WTC11 (cell line): Measurements from ENCODE around the gene ANO7. TPM values are rescaled to one million over a fixed set of nuclear protein-coding genes. Genes with fewer than 3 reads are reported as not detected.

Source experiments
- ATAC-seq: fragments of 200-7000 bp; cut with Tn5 transposase; 2 replicates; pipeline ENCODE4 v1.10.0; 2021; ENCODE audit warnings: mild to moderate bottlenecking, moderate library complexity
- CTCF ChIA-PET: fragments of 300-600 bp; sonication (Branson Sonifier 250); formaldehyde crosslinking; loops from one replicate; lab custom pipeline; 2021; ENCODE audit warnings: antibody characterized with exemption; lab: Charles Lee
- POLR2A ChIA-PET: fragments of 350-600 bp; sonication (Branson Sonifier 250); formaldehyde crosslinking; loops from one replicate; lab custom pipeline; 2021; ENCODE audit warnings: antibody characterized with exemption; lab: Charles Lee
- DNase-seq: peaks from one replicate; pipeline ENCODE4 v3.0.0; 2021; ENCODE audit warnings: low spot score
- H3K27ac Mint-ChIP-seq: 2 replicates; pipeline ENCODE4 v1.8.0; 2021; ENCODE audit warnings: mixed read lengths
- H3K27me3 Mint-ChIP-seq: 2 replicates; pipeline ENCODE4 v1.8.0; 2021; ENCODE audit warnings: low read depth, mild to moderate bottlenecking, moderate library complexity, mixed read lengths
- H3K36me3 Mint-ChIP-seq: 2 replicates; pipeline ENCODE4 v1.8.0; 2021; ENCODE audit warnings: mixed read lengths
- H3K4me1 Mint-ChIP-seq: 2 replicates; pipeline ENCODE4 v1.8.0; 2022; ENCODE audit warnings: mixed read lengths
- H3K4me3 Mint-ChIP-seq: 2 replicates; pipeline ENCODE4 v1.8.0; 2021; ENCODE audit warnings: mild to moderate bottlenecking, moderate library complexity, mixed read lengths
- H3K9me3 Mint-ChIP-seq: 2 replicates; pipeline ENCODE4 v1.8.0; 2021; ENCODE audit warnings: mixed read lengths
- GTF2I ChIP-seq: fragments of 250-450 bp; sonication (Bioruptor Pico); conservative IDR thresholded peaks from 2 replicates; pipeline ENCODE4 v1.4.0; 2021; ENCODE audit warnings: mild to moderate bottlenecking
- MYBL2 ChIP-seq: sonication (generic); formaldehyde crosslinking; IDR thresholded peaks from 2 replicates; pipeline ENCODE4 v1.8.1; 2023; ENCODE audit warnings: mild to moderate bottlenecking, moderate library complexity, missing genetic modification reagents
- NFE2L1 ChIP-seq: sonication (generic); formaldehyde crosslinking; IDR thresholded peaks from 2 replicates; pipeline ENCODE4 v1.8.1; 2023; ENCODE audit warnings: missing genetic modification reagents
- NFYB ChIP-seq: sonication (generic); formaldehyde crosslinking; conservative IDR thresholded peaks from 2 replicates; pipeline ENCODE4 v1.8.0; 2022; ENCODE audit warnings: low read depth, missing genetic modification reagents
- NR3C1 ChIP-seq: sonication (generic); formaldehyde crosslinking; conservative IDR thresholded peaks from 2 replicates; pipeline ENCODE4 v1.8.1; 2023; ENCODE audit warnings: low read depth, mild to moderate bottlenecking, missing genetic modification reagents
- PRRX2 ChIP-seq: fragments of 250-450 bp; sonication (Bioruptor Pico); IDR thresholded peaks from 2 replicates; pipeline ENCODE4 v1.8.0; 2021; ENCODE audit warnings: mild to moderate bottlenecking
- RELA ChIP-seq: sonication (generic); formaldehyde crosslinking; IDR thresholded peaks from 2 replicates; pipeline ENCODE4 v1.8.1; 2022; ENCODE audit warnings: missing genetic modification reagents, mild to moderate bottlenecking, borderline replicate concordance
- RORB ChIP-seq: fragments of 250-450 bp; sonication (Bioruptor Pico); IDR thresholded peaks from 2 replicates; pipeline ENCODE4 v1.9.0; 2021; ENCODE audit warnings: mild to moderate bottlenecking
- ZBTB21 ChIP-seq: sonication (generic); formaldehyde crosslinking; IDR thresholded peaks from 2 replicates; pipeline ENCODE4 v1.8.1; 2023; ENCODE audit warnings: mild to moderate bottlenecking, missing genetic modification reagents, borderline replicate concordance
- ZNF232 ChIP-seq: sonication (generic); formaldehyde crosslinking; IDR thresholded peaks from 2 replicates; pipeline ENCODE4 v1.8.0; 2022; ENCODE audit warnings: mild to moderate bottlenecking, missing genetic modification reagents
- ZNF416 ChIP-seq: fragments of 250-450 bp; sonication (Bioruptor Pico); IDR thresholded peaks from 2 replicates; pipeline ENCODE4 v1.9.0; 2021; ENCODE audit warnings: mild to moderate bottlenecking, inconsistent platforms
- total RNA-seq: library from RNA; stranded (reverse); gene quantifications from 3 replicates; pipeline ENCODE4 v1.2.3, GENCODE V29; 2021
- TF ChIP-seq, protein P1 (sequence below): fragments of 250-450 bp; sonication (Bioruptor Pico); conservative IDR thresholded peaks from 2 replicates; pipeline ENCODE4 v1.9.0; 2021; ENCODE audit warnings: mild to moderate bottlenecking
- TF ChIP-seq, protein P2 (sequence below): sonication (generic); formaldehyde crosslinking; IDR thresholded peaks from 2 replicates; pipeline ENCODE4 v1.8.1; 2023; ENCODE audit warnings: mild to moderate bottlenecking, missing genetic modification reagents
- TF ChIP-seq, protein P3 (sequence below): fragments of 250-450 bp; sonication (Bioruptor Pico); IDR thresholded peaks from 2 replicates; pipeline ENCODE4 v1.9.0; 2021; ENCODE audit warnings: moderate library complexity, mild to moderate bottlenecking, inconsistent platforms, borderline replicate concordance
- TF ChIP-seq, protein P4 (sequence below): sonication (generic); formaldehyde crosslinking; IDR thresholded peaks from 2 replicates; pipeline ENCODE4 v1.8.1; 2023; ENCODE audit warnings: mild to moderate bottlenecking, missing genetic modification reagents

The ANO7 gene
- total RNA-seq, 1 experiment from 2014 or later = 8.0 TPM

DNA sequence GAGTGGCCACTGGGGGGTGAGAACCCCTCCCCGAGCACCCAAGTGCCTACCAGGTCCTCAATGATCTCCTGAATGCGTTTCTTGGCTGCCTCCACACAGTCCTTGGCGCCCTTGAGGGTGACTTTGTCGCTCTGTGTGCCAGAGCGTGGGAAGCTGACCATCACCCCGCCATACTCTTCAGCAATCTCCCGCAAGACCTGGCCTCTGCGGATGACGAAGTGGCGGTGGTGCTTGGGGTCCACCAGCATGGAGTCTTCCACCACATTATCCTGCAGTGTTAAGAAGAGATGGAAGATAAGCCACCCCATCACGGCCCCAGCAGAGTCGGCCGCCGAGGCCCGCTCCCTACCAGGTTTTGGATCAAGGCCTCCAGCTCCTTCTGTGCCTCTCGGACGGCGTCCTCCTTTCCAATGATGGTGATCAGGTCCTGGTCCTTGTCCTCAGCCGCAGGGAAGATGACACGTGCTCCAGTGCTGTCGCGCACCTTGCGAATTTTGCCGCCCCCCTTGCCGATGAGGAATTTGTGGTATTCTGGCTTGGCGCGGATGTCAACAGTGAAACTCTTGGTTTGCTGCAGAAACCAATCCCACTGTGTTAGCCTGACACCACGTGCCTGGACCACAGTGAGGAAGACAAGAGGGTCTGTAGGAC lies 51.2 kb downstream of the ANO7 start:
- DNase-seq (no peak), ATAC-seq (no peak)
- no peaks in the 10 kb centered on the region for H3K9me3 Mint-ChIP-seq
- H3K27me3 Mint-ChIP-seq = no peaks in the 10 kb centered on the region
- no peak overlapping the region for H3K4me3 Mint-ChIP-seq
- no peaks in the 10 kb centered on the region for H3K4me1 Mint-ChIP-seq
- POLR2A ChIA-PET = no interaction called here
- no peak for TF ChIP-seq PRRX2 (CRISPR knock-in tag)
- peaks cover 95% of the 10 kb centered on the region for H3K36me3 Mint-ChIP-seq
- H3K27ac Mint-ChIP-seq = no peak overlapping the region
- CTCF ChIA-PET = no interaction called here

DNA sequence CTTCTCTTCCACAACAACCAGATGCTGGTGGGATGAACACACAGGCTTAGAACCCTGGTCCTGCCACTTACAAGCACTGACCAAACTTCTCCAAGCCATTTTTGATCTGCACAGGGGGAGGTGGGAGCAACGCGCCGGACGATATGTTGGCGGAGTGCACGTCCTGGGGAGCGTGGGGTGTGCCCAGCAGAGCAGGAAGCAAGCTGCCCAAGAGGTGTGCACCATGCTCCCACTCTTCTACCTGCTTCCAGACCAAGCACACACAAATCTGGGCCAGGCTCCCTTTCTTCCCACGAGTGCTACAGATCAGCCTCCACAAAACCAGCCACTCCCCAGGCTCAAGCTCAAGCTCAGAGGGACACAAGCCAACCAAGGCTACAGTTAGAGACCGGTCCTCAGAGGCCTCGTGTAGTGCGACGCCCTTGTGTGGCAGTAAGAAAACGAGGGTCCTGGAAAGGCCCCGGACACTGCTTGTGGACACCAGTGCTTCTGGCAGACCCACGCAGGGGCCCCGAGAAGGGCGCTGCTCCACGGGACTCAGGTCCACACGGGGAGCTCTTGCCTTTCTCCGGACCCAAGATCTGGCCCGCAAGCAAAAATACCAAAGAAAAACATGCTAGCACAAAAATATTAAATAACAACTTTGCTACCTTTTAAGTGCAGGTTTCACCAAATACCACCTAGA lies 52.0 kb downstream of the ANO7 start:
- CTCF ChIA-PET = no interaction called here
- Mint-ChIP-seq H3K4me3 (no peak overlapping the region), H3K9me3 (no peaks in the 10 kb centered on the region)
- no peak for ATAC-seq
- DNase-seq = no peak
- no peak for TF ChIP-seq GTF2I (CRISPR knock-in tag)
- no peak for TF ChIP-seq RELA (CRISPR knock-in tag)
- TF ChIP-seq, protein P1, sequence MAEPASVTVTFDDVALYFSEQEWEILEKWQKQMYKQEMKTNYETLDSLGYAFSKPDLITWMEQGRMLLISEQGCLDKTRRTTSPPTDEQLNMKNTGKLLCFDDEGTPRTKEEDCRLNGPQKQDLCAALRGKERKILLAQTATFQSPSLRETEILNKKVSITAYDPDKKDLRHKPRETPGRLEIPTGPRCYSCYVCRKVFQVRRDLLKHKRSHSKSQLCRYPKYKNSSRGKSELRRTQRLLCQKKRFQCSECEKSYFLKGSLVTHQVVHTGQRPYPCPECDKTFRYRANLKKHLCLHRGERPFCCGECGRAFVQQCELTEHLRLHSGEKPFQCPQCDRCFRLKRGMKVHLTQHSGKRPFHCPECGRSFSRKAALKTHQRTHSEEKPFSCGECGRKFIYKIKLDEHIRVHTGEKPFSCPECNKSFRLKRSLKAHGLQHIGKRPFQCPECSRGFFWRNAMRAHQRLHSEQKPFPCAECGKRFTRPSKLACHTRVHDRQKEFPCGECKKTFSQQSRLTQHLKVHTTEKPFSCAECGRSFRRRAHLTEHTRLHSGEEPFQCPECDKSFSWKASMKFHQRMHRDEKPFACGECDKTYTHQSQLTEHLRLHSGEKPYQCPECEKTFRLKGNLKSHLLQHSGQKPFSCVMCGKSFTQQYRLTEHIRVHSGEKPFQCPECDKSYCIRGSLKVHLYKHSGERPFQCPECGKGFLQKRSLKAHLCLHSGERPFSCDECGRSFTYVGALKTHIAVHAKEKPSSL (CRISPR knock-in tag) = no peak
- TF ChIP-seq, all 79 proteins: peak for 0
- POLR2A ChIA-PET = no interaction called here
- peaks cover 91% of the 10 kb centered on the region for H3K36me3 Mint-ChIP-seq
- no peak overlapping the region for H3K27ac Mint-ChIP-seq
- no peaks in the 10 kb centered on the region for H3K27me3 Mint-ChIP-seq
- H3K4me1 Mint-ChIP-seq = no peaks in the 10 kb centered on the region

DNA sequence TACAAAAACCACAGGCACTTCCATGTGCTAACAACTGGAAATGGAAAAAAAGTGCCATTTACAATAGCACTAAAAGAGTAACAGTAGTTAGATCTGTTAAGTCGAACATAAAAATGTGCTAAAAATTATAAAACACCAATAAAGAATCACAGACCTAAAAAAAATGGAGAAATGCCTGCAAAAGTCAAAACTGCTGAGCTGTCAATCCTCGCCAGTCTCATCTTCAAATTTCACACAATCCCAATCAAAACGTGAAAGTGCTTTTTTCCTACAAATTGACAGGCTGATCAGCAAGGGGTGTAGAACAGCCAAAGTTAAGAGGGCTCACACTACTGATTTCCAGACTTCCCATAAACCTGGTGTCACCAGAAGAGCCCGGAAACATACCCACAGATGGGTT lies 53.2 kb downstream of the ANO7 start:
- Mint-ChIP-seq H3K27me3 (no peaks in the 10 kb centered on the region), H3K4me3 (no peak overlapping the region), H3K36me3 (peaks cover 92% of the 10 kb centered on the region), H3K27ac (no peak overlapping the region), H3K9me3 (no peaks in the 10 kb centered on the region), H3K4me1 (no peaks in the 10 kb centered on the region)
- ATAC-seq (no peak), DNase-seq (no peak)
- TF ChIP-seq PRRX2 (CRISPR knock-in tag) (no peak), RORB (CRISPR knock-in tag) (no peak)
- TF ChIP-seq, protein P2, sequence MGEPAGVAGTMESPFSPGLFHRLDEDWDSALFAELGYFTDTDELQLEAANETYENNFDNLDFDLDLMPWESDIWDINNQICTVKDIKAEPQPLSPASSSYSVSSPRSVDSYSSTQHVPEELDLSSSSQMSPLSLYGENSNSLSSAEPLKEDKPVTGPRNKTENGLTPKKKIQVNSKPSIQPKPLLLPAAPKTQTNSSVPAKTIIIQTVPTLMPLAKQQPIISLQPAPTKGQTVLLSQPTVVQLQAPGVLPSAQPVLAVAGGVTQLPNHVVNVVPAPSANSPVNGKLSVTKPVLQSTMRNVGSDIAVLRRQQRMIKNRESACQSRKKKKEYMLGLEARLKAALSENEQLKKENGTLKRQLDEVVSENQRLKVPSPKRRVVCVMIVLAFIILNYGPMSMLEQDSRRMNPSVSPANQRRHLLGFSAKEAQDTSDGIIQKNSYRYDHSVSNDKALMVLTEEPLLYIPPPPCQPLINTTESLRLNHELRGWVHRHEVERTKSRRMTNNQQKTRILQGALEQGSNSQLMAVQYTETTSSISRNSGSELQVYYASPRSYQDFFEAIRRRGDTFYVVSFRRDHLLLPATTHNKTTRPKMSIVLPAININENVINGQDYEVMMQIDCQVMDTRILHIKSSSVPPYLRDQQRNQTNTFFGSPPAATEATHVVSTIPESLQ = no peak
- POLR2A ChIA-PET = interaction anchor here (0.7 kb wide), 1 partner anchor 17 kb away, joined by 5 read pairs; no protein-coding TSS in a partner anchor
- CTCF ChIA-PET = interaction anchor here (0.7 kb wide), 1 partner anchor 130 kb away, joined by 7 read pairs; no protein-coding TSS in a partner anchor

DNA sequence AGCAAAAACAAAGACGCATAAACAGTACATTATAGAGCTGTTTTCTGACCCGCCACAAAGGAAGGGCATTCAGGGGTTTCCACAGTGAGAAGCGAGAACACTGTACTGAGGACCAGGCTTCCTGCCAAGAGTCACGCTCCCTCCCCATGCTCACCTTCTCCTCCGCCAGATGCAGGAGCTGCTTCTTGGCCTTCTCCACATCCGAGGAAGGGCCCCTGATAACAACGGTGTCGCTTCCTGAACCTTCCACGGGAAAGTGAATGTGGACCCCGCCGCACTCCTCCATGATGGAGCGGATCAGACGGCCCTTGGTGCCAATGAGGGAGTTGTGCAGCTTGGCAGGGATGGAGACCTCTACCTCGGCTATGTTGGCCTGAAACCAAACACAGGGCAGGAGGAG lies 53.8 kb downstream of the ANO7 start:
- Mint-ChIP-seq H3K9me3 (no peaks in the 10 kb centered on the region), H3K4me1 (no peaks in the 10 kb centered on the region), H3K4me3 (no peak overlapping the region), H3K27me3 (no peaks in the 10 kb centered on the region), H3K36me3 (peaks cover 92% of the 10 kb centered on the region), H3K27ac (no peak overlapping the region)
- DNase-seq = no peak
- TF ChIP-seq ZNF232 (CRISPR knock-in tag) (no peak), ZBTB21 (CRISPR knock-in tag) (no peak), MYBL2 (CRISPR knock-in tag) (no peak), NFYB (CRISPR knock-in tag) (no peak), NR3C1 (CRISPR knock-in tag) (no peak), ZNF416 (CRISPR knock-in tag) (no peak), NFE2L1 (no peak)
- TF ChIP-seq, protein P3, sequence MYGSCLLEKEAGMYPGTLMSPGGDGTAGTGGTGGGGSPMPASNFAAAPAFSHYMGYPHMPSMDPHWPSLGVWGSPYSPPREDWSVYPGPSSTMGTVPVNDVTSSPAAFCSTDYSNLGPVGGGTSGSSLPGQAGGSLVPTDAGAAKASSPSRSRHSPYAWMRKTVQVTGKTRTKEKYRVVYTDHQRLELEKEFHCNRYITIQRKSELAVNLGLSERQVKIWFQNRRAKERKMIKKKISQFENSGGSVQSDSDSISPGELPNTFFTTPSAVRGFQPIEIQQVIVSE = no peak
- TF ChIP-seq, protein P4, sequence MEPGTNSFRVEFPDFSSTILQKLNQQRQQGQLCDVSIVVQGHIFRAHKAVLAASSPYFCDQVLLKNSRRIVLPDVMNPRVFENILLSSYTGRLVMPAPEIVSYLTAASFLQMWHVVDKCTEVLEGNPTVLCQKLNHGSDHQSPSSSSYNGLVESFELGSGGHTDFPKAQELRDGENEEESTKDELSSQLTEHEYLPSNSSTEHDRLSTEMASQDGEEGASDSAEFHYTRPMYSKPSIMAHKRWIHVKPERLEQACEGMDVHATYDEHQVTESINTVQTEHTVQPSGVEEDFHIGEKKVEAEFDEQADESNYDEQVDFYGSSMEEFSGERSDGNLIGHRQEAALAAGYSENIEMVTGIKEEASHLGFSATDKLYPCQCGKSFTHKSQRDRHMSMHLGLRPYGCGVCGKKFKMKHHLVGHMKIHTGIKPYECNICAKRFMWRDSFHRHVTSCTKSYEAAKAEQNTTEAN (CRISPR knock-in tag) = no peak
- POLR2A ChIA-PET = no interaction called here
- ATAC-seq = no peak
- CTCF ChIA-PET = no interaction called here
